GM18508 (cell line): ENCODE results near the gene PPWD1.
A peak's percentile ranks its signal among the peaks of the same experiment; 100 is the strongest.
"Not testable (repeated sequence)": the region's sequence is repeated elsewhere in the genome, so short reads cannot be mapped to it uniquely, and the experiment has no call there.

ENCODE experiments used
- ATAC-seq: cut with Tn5 transposase; IDR thresholded peaks from one replicate; pipeline ENCODE4 v1.9.1; 2021; ENCODE audit warnings: moderate number of reproducible peaks; ENCODE audit not compliant: insufficient read depth, unreplicated experiment

Gene PPWD1

GRCh38 chr5:65562731-65563701 lies at the start of gene PPWD1, which contains the start of gene CENPK:
PPWD1 (plus strand) TSS chr5:65563296; CDS start chr5:65563311, 15 bp downstream.
CENPK (minus strand) TSS chr5:65563168; CDS start chr5:65554907, 8,261 bp downstream.
- ATAC-seq = peak; percentile 92

- no peak for ATAC-seq
Observed at GRCh38 chr5:65525726-65526125, 37.4 kb upstream of the PPWD1 start.

GRCh38 chr5:65530904-65531303 lies 32.2 kb upstream of the PPWD1 start:
- no peak for ATAC-seq

- ATAC-seq = no peak
Observed at GRCh38 chr5:65535529-65535987, 27.5 kb upstream of the PPWD1 start.

- no peak for ATAC-seq
Observed at GRCh38 chr5:65539827-65540226, 23.3 kb upstream of the PPWD1 start.

GRCh38 chr5:65544473-65544872 lies 18.6 kb upstream of the PPWD1 start:
- ATAC-seq = no peak

- ATAC-seq = no peak
Observed at GRCh38 chr5:65546141-65546540, 17.0 kb upstream of the PPWD1 start.

GRCh38 chr5:65548281-65548680 lies 14.8 kb upstream of the PPWD1 start:
- no peak for ATAC-seq

GRCh38 chr5:65553941-65554340 lies 9.2 kb upstream of the PPWD1 start:
- ATAC-seq = no peak

GRCh38 chr5:65555287-65555686 lies 7.8 kb upstream of the PPWD1 start:
- ATAC-seq = no peak

GRCh38 chr5:65556181-65556580 lies 6.9 kb upstream of the PPWD1 start:
- no peak for ATAC-seq

- ATAC-seq = no peak
Observed at GRCh38 chr5:65556718-65557117, 6.4 kb upstream of the PPWD1 start.

- no peak for ATAC-seq
Observed at GRCh38 chr5:65563777-65564176, 681 bp downstream of the PPWD1 start.

- ATAC-seq = no peak
Observed at GRCh38 chr5:65566505-65566904, 3.4 kb downstream of the PPWD1 start.

GRCh38 chr5:65570598-65571226 lies 7.6 kb downstream of the PPWD1 start:
- no peak for ATAC-seq

- ATAC-seq = no peak
Observed at GRCh38 chr5:65577141-65577540, 14.0 kb downstream of the PPWD1 start.

- ATAC-seq = no peak
Observed at GRCh38 chr5:65588694-65589093, 25.6 kb downstream of the PPWD1 start.

GRCh38 chr5:65601761-65602160 lies 38.7 kb downstream of the PPWD1 start:
- not testable (repeated sequence) for ATAC-seq

GRCh38 chr5:65611524-65611923 lies 48.4 kb downstream of the PPWD1 start:
- ATAC-seq = no peak

- ATAC-seq = no peak
Observed at GRCh38 chr5:65612298-65612907, 49.3 kb downstream of the PPWD1 start.

- no peak for ATAC-seq
Observed at GRCh38 chr5:65620021-65620420, 56.9 kb downstream of the PPWD1 start.
